Activated naive CD4-positive, alpha-beta T cell treated with anti-CD3 and anti-CD28 coated beads for 36 hours (primary cell): ENCODE measurements around the gene FXYD6. TPM values are rescaled to one million over a fixed set of nuclear protein-coding genes. Genes with fewer than 3 reads are reported as not detected.

Source experiments
- CTCF ChIA-PET: fragments of 350-600 bp; sonication (Branson Sonifier 250); formaldehyde crosslinking; loops from one replicate; lab custom pipeline; 2021; ENCODE audit warnings: antibody characterized with exemption; lab: Charles Lee
- DNase-seq: peaks from one replicate; pipeline ENCODE4 v3.0.0-alpha.2; 2020
- H3K27ac Mint-ChIP-seq: one replicate; pipeline ENCODE4 v1.8.0; 2021; ENCODE audit warnings: mild to moderate bottlenecking, mixed read lengths
- H3K27me3 Mint-ChIP-seq: one replicate; pipeline ENCODE4 v1.8.0; 2021; ENCODE audit warnings: low read depth, mixed read lengths
- H3K36me3 Mint-ChIP-seq: one replicate; pipeline ENCODE4 v1.8.0; 2021; ENCODE audit warnings: low read depth, mixed read lengths
- H3K4me1 Mint-ChIP-seq: one replicate; pipeline ENCODE4 v1.8.0; 2021; ENCODE audit warnings: low read depth, mixed read lengths
- H3K4me3 Mint-ChIP-seq: one replicate; pipeline ENCODE4 v1.8.0; 2021; ENCODE audit warnings: mild to moderate bottlenecking, moderate library complexity, mixed read lengths
- H3K9me3 Mint-ChIP-seq: one replicate; pipeline ENCODE4 v1.8.0; 2021; ENCODE audit warnings: mixed read lengths
- intact Hi-C: fragments of 100-400 bp; cut with micrococcal nuclease; formaldehyde crosslinking; loops from one replicate; pipeline ENCODE4 v1.15.1; 2023
- total RNA-seq, 2 experiments: library from RNA; stranded (reverse); gene quantifications; one replicate each; pipeline ENCODE4 v1.2.3, GENCODE V29; 2021

FXYD6 gene
- total RNA-seq, 2 experiments from 2014 or later: not detected

DNA sequence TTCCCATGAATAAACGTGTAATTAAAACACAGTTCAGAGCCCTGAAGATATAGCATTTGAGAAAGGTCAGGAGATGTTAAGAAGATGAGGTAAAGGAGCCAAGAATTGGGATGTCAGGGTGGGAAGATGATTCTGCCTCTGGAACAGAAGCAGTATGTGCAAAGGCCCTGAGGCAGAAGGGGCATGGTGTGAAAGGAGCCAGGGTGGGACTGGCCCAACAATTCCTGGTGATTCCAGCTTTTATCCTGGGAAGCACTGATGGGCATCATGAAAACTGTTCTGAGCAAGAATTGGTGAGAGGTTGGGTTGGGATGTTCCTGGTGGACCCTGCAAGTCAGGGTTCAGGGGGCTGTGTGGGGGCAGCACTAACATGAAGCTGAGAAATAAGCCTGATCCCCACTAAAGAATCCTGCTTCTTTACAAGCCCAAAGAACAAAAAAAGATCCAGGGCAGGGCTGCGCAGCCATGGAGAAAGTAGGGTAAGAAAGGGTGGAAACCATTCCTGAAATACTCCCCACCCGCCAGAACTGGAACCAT lies 2.5 kb upstream of the FXYD6 start:
- H3K4me1 Mint-ChIP-seq: peaks cover 22% of the 10 kb centered on the region
- intact Hi-C loops: no loop called here
- no peak for DNase-seq
- no peak overlapping the region for H3K4me3 Mint-ChIP-seq
- no peaks in the 10 kb centered on the region for H3K9me3 Mint-ChIP-seq
- no peak overlapping the region for H3K27ac Mint-ChIP-seq
- peaks cover 40% of the 10 kb centered on the region for H3K27me3 Mint-ChIP-seq
- CTCF ChIA-PET: no interaction called here
- H3K36me3 Mint-ChIP-seq: no peaks in the 10 kb centered on the region

DNA sequence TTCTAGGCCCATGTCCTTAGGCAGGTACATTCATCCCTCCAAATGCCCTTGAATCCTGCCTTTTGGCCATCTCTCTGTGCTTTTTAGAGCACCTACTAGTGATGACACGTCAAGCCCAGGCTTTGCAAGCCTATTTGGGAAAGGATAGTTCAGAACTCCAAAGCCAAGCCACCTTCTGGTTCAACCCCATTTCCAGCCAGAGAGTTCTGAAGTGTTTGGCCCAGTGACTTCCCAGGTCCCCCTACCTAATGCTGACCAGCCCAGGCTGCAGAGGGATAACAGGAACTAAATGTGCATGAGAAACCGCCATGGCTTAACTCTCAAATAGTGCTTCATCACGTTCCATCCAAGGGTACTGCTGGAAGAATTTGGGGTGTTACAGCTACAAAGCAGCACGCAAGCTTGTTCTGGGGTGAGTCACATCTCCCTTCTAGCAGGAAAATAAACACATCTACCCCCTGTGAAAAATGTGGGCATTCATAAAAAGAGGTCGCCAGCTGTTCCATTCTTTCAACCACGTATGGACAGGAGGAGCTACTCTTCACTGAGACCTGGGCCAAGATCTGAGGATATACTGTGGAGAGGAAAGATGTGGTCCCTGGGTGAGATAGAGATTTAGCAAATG lies 2.0 kb upstream of the FXYD6 start:
- Mint-ChIP-seq H3K4me3 (no peak overlapping the region), H3K27ac (no peak overlapping the region)
- CTCF ChIA-PET: no interaction called here

DNA sequence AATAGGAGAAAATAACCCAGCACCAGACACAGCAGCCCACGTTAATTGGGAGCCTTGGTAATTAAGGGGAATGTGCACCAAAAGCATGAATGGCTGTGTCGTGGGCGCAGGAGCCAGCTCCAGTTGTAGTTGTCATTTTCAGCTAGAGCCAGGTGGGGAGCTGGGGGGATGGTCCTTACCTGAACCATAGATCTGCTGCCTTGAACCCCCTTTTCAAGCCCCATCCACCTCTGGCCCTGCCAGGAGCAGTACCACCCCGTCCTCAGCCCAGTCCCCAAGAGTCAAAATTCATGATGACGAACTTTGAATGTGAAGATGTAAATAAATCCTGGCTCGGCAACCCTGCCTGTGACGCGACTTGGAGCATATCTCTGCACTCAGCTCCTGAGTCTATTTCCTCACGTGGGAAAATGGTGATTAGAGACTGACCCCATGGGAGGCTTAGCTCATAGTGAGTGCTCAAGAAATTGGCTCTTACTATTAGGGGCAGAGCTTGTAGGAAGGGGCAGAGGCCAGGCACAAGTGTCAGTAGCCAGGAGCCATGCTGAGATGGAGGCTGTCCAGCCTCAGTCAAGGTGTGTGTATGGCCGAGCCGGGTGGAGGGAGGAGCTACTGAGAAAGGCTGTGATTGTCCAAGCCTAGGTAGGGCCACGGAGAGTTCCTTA lies 794 bp upstream of the FXYD6 start:
- intact Hi-C loops: no loop called here
- H3K4me1 Mint-ChIP-seq: peaks cover 29% of the 10 kb centered on the region
- CTCF ChIA-PET: interaction anchor here (0.5 to 1.7 kb wide), 2 partner anchors 69 to 210 kb away, joined by 4 to 6 read pairs; no protein-coding TSS in a partner anchor
- H3K4me3 Mint-ChIP-seq: peak overlapping the region; percentile 61
- H3K27ac Mint-ChIP-seq: no peak overlapping the region
- no peak for DNase-seq
- peaks cover 46% of the 10 kb centered on the region for H3K27me3 Mint-ChIP-seq
- H3K36me3 Mint-ChIP-seq: no peaks in the 10 kb centered on the region
- H3K9me3 Mint-ChIP-seq: no peaks in the 10 kb centered on the region

More for the DNA sequence above, 2.0 kb upstream of the FXYD6 start:
- peaks cover 25% of the 10 kb centered on the region for H3K4me1 Mint-ChIP-seq
- no peaks in the 10 kb centered on the region for H3K9me3 Mint-ChIP-seq
- intact Hi-C loops: no loop called here
- peaks cover 46% of the 10 kb centered on the region for H3K27me3 Mint-ChIP-seq
- H3K36me3 Mint-ChIP-seq: no peaks in the 10 kb centered on the region
- DNase-seq: no peak

DNA sequence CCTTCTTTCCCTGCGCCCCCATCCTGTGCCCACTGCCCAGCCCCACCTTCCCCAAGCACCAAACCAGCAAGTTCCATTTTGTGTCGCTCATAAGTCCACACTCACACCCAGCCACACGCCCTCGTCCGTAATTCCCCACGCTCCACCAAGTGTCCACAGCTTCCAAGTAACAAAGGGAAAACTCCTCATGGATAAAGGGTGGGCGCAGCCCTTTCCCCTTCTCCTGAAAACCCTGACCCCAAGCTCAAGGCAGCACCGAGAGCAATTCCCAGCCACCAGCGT lies 458 bp downstream of the FXYD6 start:
- Mint-ChIP-seq H3K9me3 (no peaks in the 10 kb centered on the region), H3K4me3 (peak overlapping the region; percentile 72), H3K27me3 (peaks cover 50% of the 10 kb centered on the region), H3K4me1 (peaks cover 29% of the 10 kb centered on the region), H3K36me3 (no peaks in the 10 kb centered on the region), H3K27ac (no peak overlapping the region)
- CTCF ChIA-PET: no interaction called here
- DNase-seq: no peak
- intact Hi-C loops: no loop called here

DNA sequence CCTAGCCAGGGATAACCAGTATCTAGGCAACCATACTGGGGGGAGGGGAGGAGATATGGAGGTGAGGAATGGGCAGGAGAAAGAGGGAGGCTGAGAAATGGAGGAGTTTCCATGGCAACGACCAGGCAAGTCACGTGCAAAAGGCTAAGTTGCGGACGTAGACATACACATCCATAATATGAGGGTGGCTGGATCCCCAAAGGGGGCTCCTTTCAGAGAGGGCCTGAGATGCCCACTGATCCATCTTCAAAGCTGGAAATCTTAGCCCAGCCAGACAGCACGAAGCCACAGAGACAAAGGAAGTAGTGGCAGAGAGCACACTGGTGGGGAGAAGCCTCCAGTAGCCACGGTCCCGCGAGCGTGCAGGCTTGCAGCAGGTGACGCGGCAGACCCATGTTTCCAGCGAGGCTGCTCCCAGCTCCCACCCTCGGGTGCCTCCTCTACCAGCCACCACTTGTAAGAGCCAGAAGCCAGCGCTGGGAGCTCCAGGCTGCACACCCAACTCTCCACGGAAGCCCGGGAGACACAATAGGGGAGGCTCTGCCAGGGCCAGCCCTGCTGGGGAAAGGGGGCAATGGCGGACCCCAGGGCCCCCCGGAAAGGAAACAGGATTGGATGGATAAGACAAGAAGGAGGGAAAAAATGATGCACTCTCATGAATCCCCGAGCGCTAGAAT lies 938 bp downstream of the FXYD6 start:
- H3K27me3 Mint-ChIP-seq: peaks cover 50% of the 10 kb centered on the region
- peaks cover 29% of the 10 kb centered on the region for H3K4me1 Mint-ChIP-seq
- no peaks in the 10 kb centered on the region for H3K9me3 Mint-ChIP-seq
- intact Hi-C loops: no loop called here
- H3K4me3 Mint-ChIP-seq: peak overlapping the region; percentile 72
- H3K27ac Mint-ChIP-seq: no peak overlapping the region
- DNase-seq: peak; percentile 43
- CTCF ChIA-PET: no interaction called here
- H3K36me3 Mint-ChIP-seq: no peaks in the 10 kb centered on the region

DNA sequence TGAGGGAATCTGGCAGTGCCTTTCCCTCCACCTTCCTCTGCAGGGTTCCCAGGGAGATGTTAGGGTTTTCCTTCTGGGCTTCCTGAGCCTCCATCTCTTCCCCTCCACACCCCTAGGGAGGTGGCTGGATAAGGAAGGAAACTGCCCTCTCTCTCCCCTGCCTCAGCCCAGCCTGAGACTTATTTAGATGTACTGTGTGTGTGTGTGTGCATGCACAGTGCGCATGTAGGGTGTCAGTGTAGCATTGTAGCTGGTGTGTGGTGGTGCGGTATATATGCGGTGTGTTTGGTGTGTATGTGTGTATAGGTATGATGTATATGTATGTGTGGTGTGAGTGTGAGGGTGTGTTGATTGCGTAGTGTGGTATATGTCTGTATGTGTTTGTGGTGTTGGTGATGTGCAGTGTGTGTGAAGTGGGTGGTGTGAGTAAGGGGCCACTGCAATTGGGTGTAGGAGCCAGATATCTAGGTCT lies 1.5 kb downstream of the FXYD6 start:
- Mint-ChIP-seq H3K4me1 (peaks cover 29% of the 10 kb centered on the region), H3K4me3 (peak overlapping the region; percentile 1), H3K9me3 (no peaks in the 10 kb centered on the region), H3K27ac (no peak overlapping the region), H3K27me3 (peaks cover 48% of the 10 kb centered on the region), H3K36me3 (no peaks in the 10 kb centered on the region)
- DNase-seq: no peak
- CTCF ChIA-PET: no interaction called here
- intact Hi-C loops: no loop called here

DNA sequence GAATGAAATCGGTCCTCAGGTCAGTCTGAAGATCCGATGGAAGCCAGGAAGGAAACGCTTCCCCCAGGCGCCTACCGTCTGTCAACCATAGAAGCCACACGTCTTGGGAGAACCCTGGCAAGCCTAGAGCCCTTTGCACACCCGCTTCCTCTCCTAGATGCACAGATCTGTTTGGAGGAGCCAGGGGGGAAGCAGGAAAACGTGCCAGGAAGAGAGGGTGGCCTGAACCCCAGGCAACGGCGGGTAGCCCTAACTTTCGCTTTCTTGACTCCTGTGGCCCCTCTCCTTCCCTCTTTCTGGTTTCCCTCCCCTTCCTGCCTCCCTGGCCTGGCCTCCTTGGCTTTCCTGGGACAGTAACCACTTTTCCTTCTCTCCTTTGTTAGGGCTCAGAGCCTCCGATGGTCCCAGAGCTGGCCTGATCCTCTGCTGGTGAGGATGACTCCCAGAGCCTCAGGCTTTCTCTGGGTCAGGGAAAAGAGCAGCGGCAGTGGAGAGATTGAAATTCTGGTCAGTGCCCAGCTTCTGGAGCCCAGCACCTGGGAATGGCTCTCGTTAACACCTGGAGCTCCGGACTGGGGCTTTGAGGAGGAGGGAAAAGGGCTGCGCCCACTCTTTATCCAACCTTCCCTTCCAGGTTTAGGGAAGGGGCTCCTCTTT lies 2.1 kb downstream of the FXYD6 start:
- DNase-seq: no peak
- no peaks in the 10 kb centered on the region for H3K36me3 Mint-ChIP-seq

DNA sequence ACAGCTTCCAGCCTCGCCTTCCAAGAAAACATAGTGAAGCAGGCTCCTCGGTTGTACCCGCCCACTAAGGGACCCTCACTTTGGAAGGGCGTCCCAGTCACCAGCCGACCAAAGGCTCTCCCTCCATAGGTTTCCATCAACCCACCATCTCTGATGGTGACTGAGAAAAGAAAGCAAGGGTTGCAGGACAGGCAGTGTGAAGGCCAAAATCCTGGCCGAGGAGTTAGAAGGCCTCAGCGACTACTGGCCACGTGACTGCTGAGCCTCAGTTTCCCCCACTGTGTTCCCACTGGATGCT lies 2.7 kb downstream of the FXYD6 start:
- Mint-ChIP-seq H3K4me1 (peaks cover 29% of the 10 kb centered on the region), H3K27ac (no peak overlapping the region), H3K27me3 (peaks cover 47% of the 10 kb centered on the region), H3K36me3 (no peaks in the 10 kb centered on the region), H3K9me3 (no peaks in the 10 kb centered on the region), H3K4me3 (no peak overlapping the region)
- DNase-seq: no peak
- intact Hi-C loops: no loop called here
- CTCF ChIA-PET: no interaction called here

More for the DNA sequence above, 2.1 kb downstream of the FXYD6 start:
- CTCF ChIA-PET: no interaction called here
- Mint-ChIP-seq H3K4me3 (no peak overlapping the region), H3K27me3 (peaks cover 48% of the 10 kb centered on the region), H3K27ac (no peak overlapping the region), H3K9me3 (no peaks in the 10 kb centered on the region), H3K4me1 (peaks cover 29% of the 10 kb centered on the region)
- intact Hi-C loops: no loop called here

DNA sequence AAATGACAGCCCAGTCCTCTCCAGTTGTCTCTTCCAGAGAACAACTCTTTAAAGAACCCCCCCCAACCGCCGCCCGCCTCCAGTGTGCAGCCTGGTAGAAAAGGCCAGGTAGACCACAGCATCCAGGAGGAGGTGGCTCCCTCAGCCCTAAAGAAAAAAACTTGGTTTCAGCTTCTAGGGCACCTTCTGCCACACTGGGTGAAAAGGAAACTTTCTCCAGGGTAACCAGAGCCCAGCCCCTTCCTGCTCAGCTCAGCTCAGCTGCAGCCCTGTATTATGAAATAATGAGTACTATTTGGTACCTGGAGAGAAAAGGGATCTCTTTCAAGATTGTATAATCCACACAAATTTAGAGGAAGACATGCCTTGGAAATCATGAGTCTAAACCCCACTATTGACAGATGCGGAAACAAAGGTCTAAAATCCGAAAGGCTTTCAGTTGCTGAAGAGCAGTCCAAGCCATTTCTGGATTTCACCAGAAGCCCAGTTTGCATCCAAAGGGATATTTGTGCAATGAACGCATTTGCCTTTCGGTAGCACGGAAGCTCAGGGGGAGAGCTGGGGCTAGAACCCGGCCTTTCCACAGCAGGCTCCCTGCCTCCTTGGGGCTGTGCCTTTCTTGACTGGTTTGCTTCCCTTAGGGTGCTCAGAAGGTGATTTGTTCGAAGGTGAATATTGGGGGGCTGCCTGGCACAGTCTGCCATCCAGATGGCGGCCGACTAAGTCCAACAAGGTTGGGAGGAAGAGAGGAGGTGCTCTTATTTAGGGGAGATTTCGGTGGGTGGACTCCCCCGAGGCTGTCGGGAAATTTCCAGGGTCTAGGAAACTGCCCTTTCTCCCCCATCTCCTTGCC lies 3.3 kb downstream of the FXYD6 start:
- H3K27me3 Mint-ChIP-seq: peaks cover 43% of the 10 kb centered on the region
- intact Hi-C loops: no loop called here
- no peak overlapping the region for H3K4me3 Mint-ChIP-seq
- peaks cover 29% of the 10 kb centered on the region for H3K4me1 Mint-ChIP-seq
- H3K36me3 Mint-ChIP-seq: no peaks in the 10 kb centered on the region
- H3K27ac Mint-ChIP-seq: no peak overlapping the region
- CTCF ChIA-PET: no interaction called here
- DNase-seq: no peak
- H3K9me3 Mint-ChIP-seq: no peaks in the 10 kb centered on the region

DNA sequence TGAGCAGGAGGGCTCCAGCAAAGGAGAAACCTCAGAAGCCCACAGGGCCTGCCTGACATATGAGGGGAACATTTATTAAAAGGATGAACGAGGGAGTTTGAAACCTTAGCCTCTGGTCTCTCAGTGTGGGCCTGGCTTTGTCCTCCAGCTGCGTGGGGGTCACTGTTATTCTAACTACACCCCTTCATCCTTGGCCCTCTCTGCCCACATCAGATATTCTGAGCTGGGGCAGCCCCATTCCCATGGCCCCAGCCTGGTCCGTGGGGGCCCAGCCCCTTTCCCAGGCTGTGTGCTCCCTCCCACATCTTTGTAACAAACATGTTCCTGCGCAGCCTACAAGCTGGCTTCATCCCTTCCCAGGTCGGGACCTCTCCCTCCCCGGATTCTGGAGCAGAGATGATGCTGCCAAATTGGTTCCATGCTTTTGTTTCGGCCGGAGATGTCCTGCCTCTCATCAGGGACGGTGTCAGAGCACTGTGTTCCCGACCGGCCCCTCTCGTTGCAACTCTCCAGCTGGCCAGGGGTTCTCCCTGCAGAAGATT lies 4.0 kb downstream of the FXYD6 start:
- intact Hi-C loops: no loop called here
- DNase-seq: no peak
- Mint-ChIP-seq H3K27ac (no peak overlapping the region), H3K36me3 (no peaks in the 10 kb centered on the region), H3K27me3 (peaks cover 38% of the 10 kb centered on the region), H3K4me1 (peaks cover 29% of the 10 kb centered on the region), H3K9me3 (no peaks in the 10 kb centered on the region), H3K4me3 (no peak overlapping the region)
- CTCF ChIA-PET: no interaction called here

DNA sequence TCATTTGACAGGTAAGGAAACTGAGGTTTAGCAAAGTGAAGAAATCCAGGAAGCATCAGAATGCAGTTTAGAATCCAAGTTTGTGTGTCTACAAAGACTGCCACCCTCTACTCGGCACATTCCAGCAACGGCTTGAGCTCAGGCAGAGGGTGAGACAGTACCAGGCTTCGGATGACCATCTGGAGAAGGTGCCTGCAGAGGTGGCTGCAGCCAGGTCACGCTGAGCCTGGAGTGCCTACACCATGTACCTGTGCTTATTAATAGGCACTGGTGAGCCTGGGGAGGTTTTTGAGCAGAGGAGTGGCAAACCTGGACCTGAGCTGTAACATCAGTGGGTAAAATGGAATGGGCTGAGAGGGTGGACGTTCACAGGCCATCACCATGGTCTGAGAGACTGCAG lies 4.7 kb downstream of the FXYD6 start:
- Mint-ChIP-seq H3K27ac (no peak overlapping the region), H3K4me1 (peaks cover 28% of the 10 kb centered on the region), H3K9me3 (no peaks in the 10 kb centered on the region), H3K36me3 (no peaks in the 10 kb centered on the region), H3K27me3 (peaks cover 31% of the 10 kb centered on the region), H3K4me3 (no peak overlapping the region)
- CTCF ChIA-PET: no interaction called here
- intact Hi-C loops: no loop called here
- DNase-seq: no peak

DNA sequence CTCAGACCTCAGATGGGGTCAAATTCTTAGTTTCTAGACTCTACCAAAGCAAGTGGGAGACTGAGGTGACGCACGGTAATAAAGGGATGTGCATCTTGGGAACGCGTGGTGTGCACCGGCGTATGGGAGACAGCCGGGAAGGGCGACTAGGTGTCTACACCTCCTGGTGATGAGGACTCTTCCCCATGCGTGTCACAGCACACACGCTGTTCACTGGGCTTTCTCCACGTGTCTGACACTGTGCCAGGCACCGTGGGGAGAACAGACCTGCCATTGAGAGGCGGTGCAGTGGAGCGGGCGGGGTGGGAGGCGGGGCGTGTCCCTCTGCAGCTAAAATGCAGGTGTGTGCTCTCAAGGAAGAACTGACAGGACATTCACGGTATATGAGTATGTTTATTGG lies 5.3 kb downstream of the FXYD6 start:
- peaks cover 28% of the 10 kb centered on the region for H3K27me3 Mint-ChIP-seq
- CTCF ChIA-PET: no interaction called here
- intact Hi-C loops: no loop called here

More for the DNA sequence above, 5.3 kb downstream of the FXYD6 start:
- Mint-ChIP-seq H3K9me3 (no peaks in the 10 kb centered on the region), H3K36me3 (no peaks in the 10 kb centered on the region), H3K4me3 (no peak overlapping the region), H3K4me1 (peaks cover 25% of the 10 kb centered on the region), H3K27ac (no peak overlapping the region)
- no peak for DNase-seq
